GM12865 (cell line): ENCODE results near the gene MDP1.
"Not testable (repeated sequence)": the region's sequence is repeated elsewhere in the genome, so short reads cannot be mapped to it uniquely, and the experiment has no call there.

Experiments
- DNase-seq: peaks from one replicate; pipeline ENCODE4 v3.0.0; 2010; ENCODE audit warnings: low read depth
- H3K4me3 ChIP-seq: 2 replicates; pipeline ENCODE4 v1.5.1; 2011; ENCODE audit warnings: mild to moderate bottlenecking, low read depth, low read length, control low read depth
- CTCF ChIP-seq: IDR thresholded peaks from 2 replicates; pipeline ENCODE4 v1.5.1; 2011; ENCODE audit warnings: low read length, control low read depth, low read depth, inconsistent platforms; ENCODE audit not compliant: insufficient read depth; ENCODE audit errors: missing control alignments

Gene MDP1

GRCh38 chr14:24226473-24226872 lies 10.6 kb upstream of the MDP1 start:
- TF ChIP-seq CTCF: no peak

GRCh38 chr14:24224618-24225071 lies 8.8 kb upstream of the MDP1 start:
- no peak for DNase-seq
- no peak overlapping the region for H3K4me3 ChIP-seq
- no peak for TF ChIP-seq CTCF

More at GRCh38 chr14:24226473-24226872, 10.6 kb upstream of the MDP1 start:
- H3K4me3 ChIP-seq: no peak overlapping the region
- DNase-seq: no peak

- DNase-seq: not testable (repeated sequence)
Observed at GRCh38 chr14:24222987-24223386, 7.1 kb upstream of the MDP1 start.

GRCh38 chr14:24219521-24219920 lies 3.7 kb upstream of the MDP1 start:
- no peak for TF ChIP-seq CTCF
- H3K4me3 ChIP-seq: no peak overlapping the region
- DNase-seq: no peak

More at GRCh38 chr14:24222987-24223386, 7.1 kb upstream of the MDP1 start:
- not testable (repeated sequence) for H3K4me3 ChIP-seq

- TF ChIP-seq CTCF: no peak
- H3K4me3 ChIP-seq: no peak overlapping the region
- DNase-seq: no peak
Observed at GRCh38 chr14:24219080-24219479, 3.2 kb upstream of the MDP1 start.

GRCh38 chr14:24216876-24217275 lies 1.0 kb upstream of the MDP1 start:
- not testable (repeated sequence) for H3K4me3 ChIP-seq, DNase-seq

GRCh38 chr14:24216345-24216699 lies 456 bp upstream of the MDP1 start:
- DNase-seq: no peak
- H3K4me3 ChIP-seq: no peak overlapping the region
- TF ChIP-seq CTCF: no peak

- H3K4me3 ChIP-seq: peak overlapping the region; percentile 57
- no peak for DNase-seq
- no peak for TF ChIP-seq CTCF
Observed at GRCh38 chr14:24213866-24214662, 1.8 kb downstream of the MDP1 start.
